T-helper 1 cell (primary cell): Measurements from ENCODE around the gene TRIM64.
"Not testable (repeated sequence)": the region's sequence is repeated elsewhere in the genome, so short reads cannot be mapped to it uniquely, and the experiment has no call there.

Experiments
- DNase-seq, 5 donors: peaks; one replicate each; pipeline ENCODE4 v3.0.0-alpha.2; 2012 to 2020
- total RNA-seq, 4 donors: gene quantifications; one replicate each; lab custom pipeline; 2026; lab: John Stamatoyannopoulos, UW

The TRIM64 gene, protein sequence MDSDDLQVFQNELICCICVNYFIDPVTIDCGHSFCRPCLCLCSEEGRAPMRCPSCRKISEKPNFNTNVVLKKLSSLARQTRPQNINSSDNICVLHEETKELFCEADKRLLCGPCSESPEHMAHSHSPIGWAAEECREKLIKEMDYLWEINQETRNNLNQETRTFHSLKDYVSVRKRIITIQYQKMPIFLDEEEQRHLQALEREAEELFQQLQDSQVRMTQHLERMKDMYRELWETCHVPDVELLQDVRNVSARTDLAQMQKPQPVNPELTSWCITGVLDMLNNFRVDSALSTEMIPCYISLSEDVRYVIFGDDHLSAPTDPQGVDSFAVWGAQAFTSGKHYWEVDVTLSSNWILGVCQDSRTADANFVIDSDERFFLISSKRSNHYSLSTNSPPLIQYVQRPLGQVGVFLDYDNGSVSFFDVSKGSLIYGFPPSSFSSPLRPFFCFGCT
- 0 reads per million in 4 donors for total RNA-seq

DNA sequence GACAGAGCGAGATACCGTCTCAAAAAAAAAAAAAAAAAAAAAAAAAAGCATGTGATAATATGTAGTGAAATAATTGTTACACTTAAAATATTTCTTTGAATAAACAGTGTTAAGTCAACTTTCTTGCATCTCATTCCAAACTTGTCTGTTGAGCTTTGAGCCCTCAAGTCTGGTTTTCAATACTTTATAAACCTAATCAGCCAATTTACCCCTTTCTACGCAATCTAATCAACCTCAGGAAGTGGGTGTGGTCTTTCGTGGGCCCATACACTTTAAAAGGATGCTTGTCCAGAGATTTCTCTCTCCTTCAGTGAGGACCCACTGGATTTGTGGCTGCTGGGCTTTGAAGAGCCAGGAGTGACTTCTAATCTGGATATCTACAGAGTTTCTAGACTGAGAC, at the start of gene TRIM64:
Gene TRIM64 (plus strand): TSS at position 301 of the 400 bp plus-strand sequence. CDS start 2,467 bp downstream, outside the sequence.
- not testable (repeated sequence) for DNase-seq

DNA sequence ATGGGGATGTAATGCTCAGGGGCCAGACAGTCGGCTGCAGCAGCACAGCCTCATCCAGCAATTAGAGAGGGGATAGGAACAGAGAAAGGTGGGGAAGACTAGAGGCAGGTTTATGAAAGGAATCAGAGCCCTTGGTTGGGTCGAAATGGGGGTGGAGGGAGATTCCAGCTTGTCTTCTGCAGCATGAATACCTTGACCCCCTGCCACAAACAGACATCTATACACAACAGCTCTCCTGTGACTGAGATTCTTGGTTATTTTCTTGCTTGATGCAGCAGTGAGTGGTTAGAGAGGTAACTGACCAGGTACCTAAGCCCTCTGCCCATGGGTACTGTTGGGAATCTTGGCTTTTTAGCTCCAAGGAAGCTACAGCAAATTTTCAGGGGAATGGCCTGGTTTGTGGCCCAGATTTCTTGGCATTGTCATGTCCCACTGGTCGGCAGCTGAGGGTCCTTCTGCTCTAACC, 43.6 kb upstream of the TRIM64 start, which contains the start of gene TRIM49D1:
Gene TRIM49D1 (minus strand): TSS at position 51 of the 466 bp plus-strand sequence. CDS start 4,535 bp downstream, outside the sequence.
- no peak for DNase-seq

DNA sequence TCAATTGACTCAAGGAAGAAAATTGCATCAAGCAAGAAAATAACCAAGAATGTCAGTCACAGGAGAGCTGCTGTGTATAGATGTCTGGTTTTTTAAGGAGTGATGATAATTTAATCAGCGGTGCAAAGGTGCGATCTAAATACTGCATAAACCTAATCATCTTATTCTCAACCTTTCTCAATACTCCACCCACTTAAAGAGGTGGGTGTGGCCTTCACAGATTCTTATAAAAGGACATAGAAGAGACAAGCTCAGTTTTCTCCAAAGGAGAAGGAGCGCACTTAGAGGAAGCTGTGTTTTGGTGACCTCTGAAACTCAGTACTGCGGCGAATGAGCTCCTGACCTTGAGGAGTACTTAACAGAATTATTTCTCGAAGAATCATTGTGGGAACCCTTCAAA, 42.1 kb upstream of the TRIM64 start, which contains the start of gene TRIM49D2:
Gene TRIM49D2 (plus strand): TSS at position 301 of the 400 bp plus-strand sequence. CDS start 2,698 bp downstream, outside the sequence.
- not testable (repeated sequence) for DNase-seq

DNA sequence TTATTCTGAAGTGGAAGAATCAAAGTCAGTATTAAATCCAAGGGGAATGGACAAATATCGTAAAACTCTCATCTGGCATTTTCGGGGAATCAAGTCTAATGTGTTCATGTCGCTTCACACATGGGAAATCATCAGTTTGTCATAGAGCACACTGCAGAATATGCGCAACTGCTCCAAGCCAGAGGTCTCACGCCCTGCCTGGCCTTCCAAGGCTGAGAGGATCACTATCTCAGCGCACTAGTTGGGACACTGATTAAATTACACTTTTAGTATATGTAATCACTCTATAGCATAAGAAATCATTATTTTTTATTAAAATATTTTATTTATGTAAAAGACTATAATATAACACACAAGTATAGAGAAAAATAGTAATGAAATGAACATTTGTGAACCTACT, 5.0 kb upstream of the TRIM64 start:
- not testable (repeated sequence) for DNase-seq
